A673 (cell line): Measurements from ENCODE around the gene POLA2.

Experiments
- CTCF ChIP-seq: fragments of 300-800, 200-600 bp; sonication (generic); conservative IDR thresholded peaks from 2 replicates; pipeline ENCODE4 v1.5.1; 2017; ENCODE audit warnings: low read depth, mild to moderate bottlenecking, antibody characterized with exemption, low read length, moderate library complexity, mixed read lengths
- EZH2 ChIP-seq: fragments of 200-600 bp; sonication (generic); IDR thresholded peaks from 2 replicates; pipeline ENCODE4 v1.6.1; 2017; ENCODE audit warnings: borderline replicate concordance, low read depth, mild to moderate bottlenecking, mixed read lengths, antibody characterized with exemption, low read length; ENCODE audit not compliant: poor library complexity, severe bottlenecking

- TF ChIP-seq CTCF (no peak), EZH2 (no peak)
These were observed 25.8 kb downstream of the POLA2 start for GRCh38 chr11:65287601-65288000.
